ENCODE results near the gene FAM3A. TPM values are rescaled to one million over a fixed set of nuclear protein-coding genes. Genes with fewer than 3 reads are reported as not detected.

The FAM3A gene
- total and polyA plus RNA-seq, 2 donors (not counting 1 experiment from before 2014, with no cell fraction given) = 17.3 to 30.2 TPM

DNA sequence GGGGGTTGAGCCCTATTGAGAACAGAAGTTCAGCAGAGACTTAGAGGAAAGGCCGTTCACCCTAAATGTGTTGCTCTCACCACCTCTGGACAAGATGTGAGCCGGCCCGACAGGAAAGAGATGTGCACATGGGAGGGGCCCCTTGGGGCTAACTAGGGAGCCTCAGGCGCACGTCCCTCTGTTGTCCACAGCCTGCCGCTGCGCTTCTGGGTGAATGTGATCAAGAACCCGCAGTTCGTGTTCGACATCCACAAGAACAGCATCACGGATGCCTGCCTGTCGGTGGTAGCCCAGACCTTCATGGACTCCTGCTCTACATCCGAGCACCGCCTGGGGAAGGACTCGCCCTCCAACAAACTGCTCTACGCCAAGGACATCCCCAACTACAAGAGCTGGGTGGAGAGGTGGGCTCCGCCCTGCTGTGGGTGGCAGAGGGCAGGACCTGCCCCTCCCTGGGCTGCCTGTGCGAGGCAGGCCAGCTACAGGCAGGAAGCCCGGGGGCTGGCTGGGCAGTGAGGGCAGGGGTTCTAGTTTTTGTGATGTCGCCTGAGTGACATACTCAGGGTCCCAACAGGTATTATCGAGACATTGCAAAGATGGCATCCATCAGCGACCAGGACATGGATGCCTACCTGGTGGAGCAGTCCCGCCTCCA is 45.0 kb downstream of the FAM3A start:
- Histone ChIP-seq H3K9ac (ENCODE audit: insufficient read depth, low read length) (no peak overlapping the region), H3K36me3 (ENCODE audit: control insufficient read depth, insufficient read depth, low read length) (peaks cover 21% of the 10 kb centered on the region), H3K4me3 (replicated peaks in 1 of 4; ENCODE audit: control extremely low read depth in 1 of 4, insufficient read depth in 1 of 4, low read depth in 3 of 4, low read length in 4 of 4) (no peak overlapping the region), H4K20me1 (ENCODE audit: control insufficient read depth, extremely low read depth, insufficient read depth, low read length) (no peaks in the 10 kb centered on the region), H3K4me1 (ENCODE audit: control insufficient read depth, extremely low read depth, insufficient read depth, low read length) (no peaks in the 10 kb centered on the region), H3K27me3 (ENCODE audit: control insufficient read depth, insufficient read depth, low read length) (no peaks in the 10 kb centered on the region), H2AFZ (ENCODE audit: low read length) (no peak overlapping the region), H3K4me2 (ENCODE audit: extremely low read depth, insufficient read depth, low read length) (no peak overlapping the region), H3K79me2 (ENCODE audit: control insufficient read depth, insufficient read depth, low read length) (no peaks in the 10 kb centered on the region), H3K9me3 (ENCODE audit: control insufficient read depth, insufficient read depth, low read depth, low read length) (no peaks in the 10 kb centered on the region), H3K27ac (ENCODE audit: insufficient read depth, low read length) (no peak overlapping the region)
- TF ChIP-seq CTCF (conservative IDR thresholded peaks at IDR 0.05 in 1 of 2, IDR thresholded peaks at IDR 0.05 in 1 of 2; ENCODE audit: low read depth in 1 of 2, low read length in 2 of 2) (no peak), EZH2 (IDR thresholded peaks at IDR 0.05; ENCODE audit: low read length, missing control alignments) (no peak)
- DNase-seq (ENCODE audit: low read depth in 2 of 2) = no peak

DNA sequence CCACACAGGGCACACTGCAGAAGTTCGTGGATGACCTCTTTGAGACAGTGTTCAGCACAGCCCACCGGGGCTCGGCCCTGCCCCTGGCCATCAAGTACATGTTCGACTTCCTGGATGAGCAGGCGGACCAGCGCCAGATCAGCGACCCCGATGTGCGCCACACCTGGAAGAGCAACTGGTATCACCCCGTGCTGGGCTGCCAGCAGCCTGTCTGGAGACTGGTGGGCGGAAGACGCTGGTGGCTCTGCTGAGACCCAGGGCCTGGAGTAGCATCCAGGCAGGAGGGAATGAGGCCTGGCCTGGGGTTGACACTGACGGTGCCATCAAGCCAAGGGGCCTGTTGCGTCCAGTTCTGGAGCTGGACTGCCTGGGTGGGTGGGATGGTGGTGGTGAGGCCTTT is 45.6 kb downstream of the FAM3A start:
- Histone ChIP-seq H3K79me2 (ENCODE audit: control insufficient read depth, insufficient read depth, low read length) (no peaks in the 10 kb centered on the region), H3K9ac (ENCODE audit: insufficient read depth, low read length) (no peak overlapping the region), H4K20me1 (ENCODE audit: control insufficient read depth, extremely low read depth, insufficient read depth, low read length) (no peaks in the 10 kb centered on the region), H3K36me3 (ENCODE audit: control insufficient read depth, insufficient read depth, low read length) (peaks cover 21% of the 10 kb centered on the region), H3K4me2 (ENCODE audit: extremely low read depth, insufficient read depth, low read length) (no peak overlapping the region), H2AFZ (ENCODE audit: low read length) (no peak overlapping the region), H3K4me3 (replicated peaks in 1 of 4; ENCODE audit: control extremely low read depth in 1 of 4, insufficient read depth in 1 of 4, low read depth in 3 of 4, low read length in 4 of 4) (no peak overlapping the region), H3K27ac (ENCODE audit: insufficient read depth, low read length) (no peak overlapping the region), H3K4me1 (ENCODE audit: control insufficient read depth, extremely low read depth, insufficient read depth, low read length) (no peaks in the 10 kb centered on the region), H3K9me3 (ENCODE audit: control insufficient read depth, insufficient read depth, low read depth, low read length) (no peaks in the 10 kb centered on the region), H3K27me3 (ENCODE audit: control insufficient read depth, insufficient read depth, low read length) (no peaks in the 10 kb centered on the region)
- no peak for DNase-seq (ENCODE audit: low read depth in 2 of 2)
- TF ChIP-seq CTCF (conservative IDR thresholded peaks at IDR 0.05 in 1 of 2, IDR thresholded peaks at IDR 0.05 in 1 of 2; ENCODE audit: low read depth in 1 of 2, low read length in 2 of 2) (no peak), EZH2 (IDR thresholded peaks at IDR 0.05; ENCODE audit: low read length, missing control alignments) (no peak)

DNA sequence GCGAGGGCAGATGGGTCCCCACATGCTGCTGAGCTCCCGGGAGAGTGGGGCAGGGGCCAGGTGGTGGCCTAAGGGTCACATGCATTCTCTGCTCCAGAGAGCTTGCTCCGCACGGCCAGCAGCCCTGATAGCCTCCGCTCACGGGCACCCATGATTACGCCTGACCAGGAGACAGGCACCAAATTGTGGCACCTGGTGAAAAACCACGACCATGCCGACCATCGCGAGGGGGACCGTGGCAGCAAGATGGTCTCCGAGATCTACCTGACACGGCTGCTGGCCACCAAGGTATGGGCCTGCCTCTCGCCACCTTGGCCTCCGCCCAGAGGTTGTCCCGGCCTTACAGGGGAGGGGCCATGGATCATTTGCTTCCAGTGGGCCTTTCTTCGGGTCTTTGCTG is 46.2 kb downstream of the FAM3A start:
- H3K27me3 ChIP-seq (ENCODE audit: control insufficient read depth, insufficient read depth, low read length) = no peaks in the 10 kb centered on the region
- no peak overlapping the region for H3K9ac ChIP-seq (ENCODE audit: insufficient read depth, low read length)
- peaks cover 21% of the 10 kb centered on the region for H3K36me3 ChIP-seq (ENCODE audit: control insufficient read depth, insufficient read depth, low read length)
- no peak for TF ChIP-seq EZH2 (IDR thresholded peaks at IDR 0.05; ENCODE audit: low read length, missing control alignments)
- TF ChIP-seq CTCF (conservative IDR thresholded peaks at IDR 0.05 in 1 of 2, IDR thresholded peaks at IDR 0.05 in 1 of 2; ENCODE audit: low read depth in 1 of 2, low read length in 2 of 2) = no peak
- H3K27ac ChIP-seq (ENCODE audit: insufficient read depth, low read length) = no peak overlapping the region
- no peak overlapping the region for H3K4me3 ChIP-seq (replicated peaks in 1 of 4; ENCODE audit: control extremely low read depth in 1 of 4, insufficient read depth in 1 of 4, low read depth in 3 of 4, low read length in 4 of 4)
- H4K20me1 ChIP-seq (ENCODE audit: control insufficient read depth, extremely low read depth, insufficient read depth, low read length) = no peaks in the 10 kb centered on the region
- no peaks in the 10 kb centered on the region for H3K4me1 ChIP-seq (ENCODE audit: control insufficient read depth, extremely low read depth, insufficient read depth, low read length)
- no peak for DNase-seq (ENCODE audit: low read depth in 2 of 2)
- H3K79me2 ChIP-seq (ENCODE audit: control insufficient read depth, insufficient read depth, low read length) = no peaks in the 10 kb centered on the region
- no peak overlapping the region for H3K4me2 ChIP-seq (ENCODE audit: extremely low read depth, insufficient read depth, low read length)
- no peaks in the 10 kb centered on the region for H3K9me3 ChIP-seq (ENCODE audit: control insufficient read depth, insufficient read depth, low read depth, low read length)
- no peak overlapping the region for H2AFZ ChIP-seq (ENCODE audit: low read length)
